ENCODE data around the gene GALNT18.

Gene GALNT18

DNA sequence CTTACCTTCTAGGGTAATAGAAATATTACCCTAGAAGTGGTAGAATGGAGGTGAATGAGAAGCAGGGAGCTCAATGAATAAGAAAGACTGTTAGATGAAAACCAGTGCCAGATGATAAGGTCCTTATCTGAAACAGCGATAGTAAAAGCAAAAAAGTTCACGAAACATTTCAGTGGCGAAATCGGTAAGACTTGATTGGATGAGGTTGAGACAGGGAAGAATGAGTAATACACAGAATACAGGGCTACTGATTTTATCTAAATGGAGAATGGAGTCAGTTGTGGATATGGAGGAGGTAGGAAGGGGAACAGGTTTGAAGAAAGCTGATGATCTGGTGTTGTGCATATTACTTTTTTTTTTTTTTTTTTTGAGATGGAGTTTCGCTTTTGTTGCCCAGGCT is 96.5 kb downstream of the GALNT18 start:
- no peak for DNase-seq

DNA sequence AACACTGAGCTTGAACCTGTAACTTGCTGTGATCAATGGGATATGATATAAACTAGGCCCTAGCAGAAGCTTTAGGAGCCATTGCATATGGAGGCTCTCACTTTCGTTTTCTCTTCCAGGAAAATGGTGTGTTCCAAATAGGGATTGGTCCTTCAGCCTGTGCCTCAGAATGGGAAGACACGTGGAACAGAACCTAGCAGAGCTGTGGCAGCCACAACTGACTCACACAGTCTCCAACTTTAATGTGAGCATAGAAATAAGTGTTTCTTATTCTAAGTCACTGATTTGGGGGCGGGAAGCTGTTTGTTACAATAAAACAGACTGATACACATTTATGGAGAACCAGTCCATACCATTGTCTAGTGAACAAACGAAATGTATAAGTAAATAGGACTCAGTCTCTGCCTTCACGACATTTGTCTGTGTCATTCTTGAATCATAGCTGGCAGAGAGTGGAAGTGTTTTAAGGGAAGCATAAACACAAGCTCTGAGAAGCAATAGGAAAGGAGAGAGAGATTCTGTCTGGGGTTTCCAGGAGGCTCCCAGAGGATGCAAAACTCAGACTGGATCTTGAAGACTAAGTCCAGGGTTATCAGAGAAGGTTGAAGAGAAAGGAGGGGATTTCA is 97.3 kb downstream of the GALNT18 start:
- no peak for DNase-seq

DNA sequence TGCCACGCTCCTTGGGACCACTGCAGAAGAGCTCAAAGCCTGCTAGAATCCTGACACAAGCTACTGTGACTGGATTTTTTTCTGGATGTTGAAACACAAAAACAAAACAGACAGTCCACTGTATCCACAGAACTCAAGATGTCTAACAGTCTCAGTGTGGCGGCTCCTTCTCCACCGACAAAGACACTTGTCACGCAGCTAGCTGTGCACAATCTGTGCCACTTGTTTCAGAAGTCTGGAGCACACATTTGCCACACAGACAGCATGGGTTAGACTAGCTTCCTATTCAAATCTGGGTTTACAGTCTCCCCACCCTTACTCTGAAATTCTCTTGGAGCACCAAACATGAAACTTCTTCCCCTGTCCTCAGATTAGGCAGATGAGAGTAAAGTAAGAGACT is 99.2 kb downstream of the GALNT18 start:
- no peak for DNase-seq

DNA sequence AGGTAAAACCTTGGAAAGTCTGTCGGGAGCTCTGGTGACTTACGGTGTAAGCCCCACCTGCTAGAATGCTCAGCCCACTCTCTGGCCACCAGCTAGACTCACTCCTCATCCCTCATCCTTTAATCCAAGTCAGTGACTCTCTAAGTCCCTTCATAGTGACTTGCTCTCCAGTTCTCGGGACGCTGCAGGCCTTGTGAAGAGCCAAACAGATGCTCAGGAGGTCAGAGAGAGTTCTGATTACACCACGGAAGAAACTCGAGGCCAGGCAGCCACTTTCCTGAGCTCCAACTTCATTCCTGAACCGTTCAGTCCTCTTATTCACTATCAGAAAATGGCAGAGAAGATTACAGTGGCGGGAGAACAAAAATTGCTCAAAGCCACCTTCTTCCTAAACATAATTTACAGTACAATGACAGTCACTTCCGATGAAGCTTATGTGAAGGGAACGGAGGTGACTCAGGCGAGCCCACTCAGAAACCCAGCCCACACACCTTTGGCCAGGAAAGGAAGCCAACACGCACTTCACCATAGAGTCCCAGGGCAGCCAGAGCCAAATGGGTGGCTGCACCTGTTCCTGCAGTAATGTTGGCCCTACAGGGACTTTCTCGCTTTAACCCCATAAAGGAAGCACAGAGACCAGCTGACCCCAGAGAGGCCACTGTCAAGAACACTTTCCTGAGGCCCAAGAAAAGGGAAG is 100.4 kb downstream of the GALNT18 start:
- DNase-seq: no peak

DNA sequence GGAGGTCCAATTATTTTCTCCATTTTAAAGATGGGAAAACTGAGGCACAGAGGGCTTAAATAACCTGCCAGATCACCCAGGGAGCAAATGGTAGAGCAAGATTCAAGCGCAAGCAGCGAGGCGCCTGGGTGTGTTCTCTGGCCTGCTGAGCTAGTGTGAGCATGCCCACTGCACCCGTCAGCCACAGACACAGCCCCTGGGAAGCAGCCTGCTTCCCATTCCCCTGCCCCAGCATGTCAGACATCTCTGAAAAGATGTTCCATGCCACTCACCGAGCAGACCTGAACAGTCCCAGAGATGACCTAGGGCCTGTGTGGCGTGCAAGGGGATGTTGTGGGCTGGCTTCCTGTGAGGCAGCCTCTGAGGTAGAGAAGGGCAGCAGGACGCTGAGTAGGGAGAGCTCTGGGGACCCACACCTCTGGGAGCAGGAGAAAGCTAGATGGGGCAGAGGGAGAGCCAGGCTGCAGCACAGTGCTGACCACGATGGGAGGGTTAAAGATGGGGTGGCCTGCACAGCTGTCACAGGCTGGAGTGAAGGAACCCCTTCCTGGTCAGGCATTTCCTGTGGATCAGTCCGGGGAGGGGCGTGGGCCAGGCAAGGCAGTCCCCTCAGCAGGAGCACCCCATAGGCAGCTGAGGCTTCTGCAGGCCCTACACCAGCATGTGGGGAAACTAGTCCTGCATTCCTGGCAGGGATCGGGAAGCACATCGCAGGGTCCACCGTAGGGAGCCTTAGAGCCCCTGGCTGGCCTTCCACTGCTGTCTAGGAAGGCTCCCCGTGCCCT is 101.4 kb downstream of the GALNT18 start:
- DNase-seq: no peak

DNA sequence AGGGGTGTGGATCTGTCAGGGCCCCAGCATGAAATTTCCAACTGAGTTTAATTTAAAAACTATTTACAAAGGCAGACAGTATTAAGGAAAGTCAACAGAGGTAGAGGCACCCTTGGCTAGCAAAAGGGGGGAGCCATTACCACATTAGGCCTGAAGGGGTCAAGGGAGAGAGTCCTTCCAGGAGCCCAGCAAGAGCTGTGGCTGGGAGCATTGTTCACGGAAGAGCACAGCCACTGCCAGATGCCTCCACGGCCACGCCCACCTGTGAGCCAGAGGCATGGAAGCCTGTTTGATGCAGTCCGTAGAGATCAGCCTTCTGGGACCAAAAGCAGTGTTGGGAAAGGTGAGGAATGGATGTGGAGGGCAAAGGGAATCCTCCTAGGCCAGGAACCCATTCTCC is 102.6 kb downstream of the GALNT18 start:
- DNase-seq: no peak

DNA sequence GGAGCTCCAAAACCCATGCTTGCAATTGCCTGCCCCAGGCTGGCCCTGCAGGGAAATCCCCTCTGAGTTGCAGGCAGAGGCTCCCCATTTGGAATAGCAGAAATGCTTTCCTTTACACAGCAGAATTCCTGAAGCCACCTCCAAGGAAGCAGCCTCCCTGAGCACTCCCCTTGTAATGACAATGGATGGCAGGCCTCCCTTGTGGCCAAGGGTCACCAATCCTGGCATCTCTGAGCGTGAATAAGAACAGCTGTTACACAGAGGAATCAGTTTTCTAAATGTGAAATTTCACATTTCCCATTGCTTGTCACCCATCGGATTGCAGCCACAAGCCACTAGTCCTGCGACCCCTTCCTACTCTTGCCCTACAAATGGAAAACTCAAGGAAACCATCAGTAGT is 107.6 kb downstream of the GALNT18 start:
- no peak for DNase-seq

DNA sequence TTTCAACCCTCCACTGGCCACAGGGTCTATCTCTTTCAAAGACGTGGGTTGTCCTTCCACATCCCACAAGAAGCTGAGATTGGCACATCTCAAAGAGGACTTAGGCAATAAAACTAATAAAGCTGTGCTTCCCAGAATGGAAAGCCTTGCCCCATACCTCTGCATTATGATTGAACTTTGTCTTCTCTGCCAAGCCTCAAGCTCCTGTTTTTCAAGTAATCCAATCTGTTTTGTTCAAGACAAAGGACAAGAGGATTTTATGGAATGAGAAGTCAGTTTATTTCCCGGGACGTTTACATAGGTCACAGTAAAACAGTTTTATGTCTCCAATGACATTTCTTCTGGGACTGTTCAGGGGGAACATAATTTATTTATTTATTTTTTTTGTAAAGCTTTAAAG is 108.4 kb downstream of the GALNT18 start:
- no peak for DNase-seq

DNA sequence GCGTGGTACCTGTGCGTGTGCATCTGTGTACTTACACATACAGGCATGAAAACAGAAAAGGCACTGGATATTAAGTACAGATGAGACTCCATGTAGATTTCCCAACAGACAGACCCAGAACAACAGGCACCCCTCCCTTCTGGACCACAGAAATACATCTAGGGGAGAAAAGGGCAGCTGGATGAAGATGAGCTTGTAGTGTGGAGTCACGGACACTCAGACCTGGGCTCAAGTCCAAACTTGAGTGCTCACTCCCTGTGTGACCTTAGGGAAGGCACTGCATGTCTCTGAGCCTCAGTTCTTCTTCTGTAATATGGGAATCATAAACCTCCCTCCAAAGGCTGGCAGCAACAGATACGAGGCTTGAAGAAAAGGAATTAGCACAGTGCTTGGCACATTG is 108.9 kb downstream of the GALNT18 start:
- DNase-seq: no peak

DNA sequence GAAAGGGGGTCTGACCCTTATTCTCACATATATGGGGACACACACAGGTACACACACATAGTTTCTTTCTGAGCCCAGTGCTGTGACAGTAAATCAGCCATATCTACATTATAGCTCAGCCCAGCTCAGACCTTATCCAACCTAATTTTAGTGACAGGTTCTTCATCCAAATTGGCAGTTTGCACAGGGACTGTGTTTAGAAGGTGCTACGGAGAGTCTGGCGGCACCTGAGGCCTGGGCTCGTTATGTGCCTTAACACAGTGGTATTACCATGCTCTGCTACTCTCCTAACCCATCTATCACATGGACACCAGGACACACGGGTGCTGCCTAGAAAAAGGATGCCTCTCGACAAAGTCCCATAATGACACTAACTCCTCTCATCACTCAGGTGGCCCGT is 109.3 kb downstream of the GALNT18 start:
- DNase-seq: no peak

DNA sequence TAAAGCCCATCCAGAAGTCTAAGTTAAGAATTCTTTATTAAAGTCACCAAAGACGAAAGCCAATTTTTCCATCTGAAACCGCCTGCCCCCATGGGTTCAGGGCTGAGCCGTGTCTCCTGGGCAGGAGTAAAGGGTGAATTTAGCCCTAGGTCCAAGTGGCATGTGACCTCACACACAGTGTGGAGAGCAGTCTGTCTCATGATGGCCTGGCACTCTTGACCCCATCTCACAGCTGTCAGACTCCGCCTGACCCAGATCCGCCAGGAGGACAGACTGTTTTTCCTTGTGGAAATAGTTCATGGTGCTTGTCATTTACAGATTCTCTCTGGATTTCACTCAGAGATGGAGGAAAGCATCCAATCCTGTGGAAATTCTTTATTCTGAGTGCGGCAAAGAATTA is 109.7 kb downstream of the GALNT18 start:
- DNase-seq: no peak

DNA sequence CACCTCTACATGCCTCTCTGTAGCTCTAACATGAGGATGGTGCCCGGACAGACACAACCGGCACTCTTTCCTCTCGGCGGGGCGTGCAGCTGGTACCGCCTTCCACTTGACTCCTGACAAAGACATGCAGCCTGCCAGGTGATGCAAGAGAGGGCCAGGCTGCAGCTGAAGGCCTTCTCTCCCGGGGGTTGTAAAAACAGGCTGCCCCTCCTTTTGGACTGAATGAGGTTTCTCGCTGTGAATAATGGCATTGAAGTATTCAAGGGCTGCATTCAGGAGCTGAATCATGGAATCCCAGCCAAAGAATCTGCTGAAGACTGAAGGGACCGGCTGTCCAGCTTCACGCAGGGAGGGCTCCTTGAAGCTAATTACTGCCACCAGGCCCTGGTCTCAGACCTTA is 110.9 kb downstream of the GALNT18 start:
- no peak for DNase-seq

DNA sequence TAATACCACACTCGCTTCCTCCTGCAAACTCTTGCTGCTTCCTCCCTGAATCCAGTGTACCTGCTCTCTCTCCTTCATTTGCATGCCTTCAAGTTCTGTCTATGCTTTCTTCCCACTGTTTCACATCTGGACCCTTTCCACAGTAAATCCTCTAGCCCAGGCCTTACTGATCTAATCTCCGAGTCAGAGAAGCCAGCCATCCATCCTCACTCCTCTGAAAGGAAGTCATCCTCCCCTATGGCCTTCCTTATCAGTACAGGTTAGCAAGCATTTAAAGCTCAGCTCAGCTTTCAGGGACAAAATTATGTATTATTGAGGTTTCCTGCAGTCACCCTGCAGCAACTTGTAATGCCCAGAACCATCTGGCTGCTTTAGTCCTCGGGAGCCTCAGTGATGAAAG is 116.1 kb downstream of the GALNT18 start:
- no peak for DNase-seq

DNA sequence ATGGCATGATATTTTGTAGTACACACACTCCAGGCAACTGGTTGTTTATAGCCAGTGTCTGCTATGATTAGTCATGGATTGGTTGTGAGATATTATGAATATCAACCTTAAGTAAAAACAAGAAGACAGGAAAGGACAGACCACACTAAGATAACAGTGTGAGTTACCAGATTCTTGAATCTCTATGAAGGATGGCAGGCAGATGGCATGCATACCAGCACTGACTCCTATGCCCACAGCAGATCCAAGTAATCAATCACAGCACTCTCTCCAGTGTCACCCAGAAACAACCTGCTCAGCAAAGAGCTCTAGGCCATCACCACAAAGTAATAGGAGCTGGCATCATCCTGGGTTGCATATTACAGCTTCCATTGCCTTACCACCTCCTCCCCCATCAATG is 116.6 kb downstream of the GALNT18 start:
- no peak for DNase-seq

DNA sequence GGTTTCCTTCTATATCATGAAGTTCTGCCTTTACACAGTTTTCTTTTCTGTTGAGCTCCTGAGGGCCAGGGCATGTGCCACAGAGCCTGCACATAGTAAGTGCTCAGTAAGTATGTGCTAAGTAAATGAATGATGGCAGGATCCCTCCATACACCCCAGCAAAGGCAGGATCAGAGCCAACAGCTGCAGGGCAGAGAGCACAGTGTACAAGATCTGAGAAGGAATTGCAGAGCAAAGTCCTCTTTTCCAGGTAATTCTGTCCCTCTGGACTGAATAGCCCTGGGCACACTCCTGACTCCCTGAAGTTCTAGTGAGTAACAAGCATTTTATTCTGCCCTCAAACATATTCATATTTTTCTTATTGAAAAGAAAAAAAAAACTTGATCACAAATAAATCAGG is 117.7 kb downstream of the GALNT18 start:
- no peak for DNase-seq

DNA sequence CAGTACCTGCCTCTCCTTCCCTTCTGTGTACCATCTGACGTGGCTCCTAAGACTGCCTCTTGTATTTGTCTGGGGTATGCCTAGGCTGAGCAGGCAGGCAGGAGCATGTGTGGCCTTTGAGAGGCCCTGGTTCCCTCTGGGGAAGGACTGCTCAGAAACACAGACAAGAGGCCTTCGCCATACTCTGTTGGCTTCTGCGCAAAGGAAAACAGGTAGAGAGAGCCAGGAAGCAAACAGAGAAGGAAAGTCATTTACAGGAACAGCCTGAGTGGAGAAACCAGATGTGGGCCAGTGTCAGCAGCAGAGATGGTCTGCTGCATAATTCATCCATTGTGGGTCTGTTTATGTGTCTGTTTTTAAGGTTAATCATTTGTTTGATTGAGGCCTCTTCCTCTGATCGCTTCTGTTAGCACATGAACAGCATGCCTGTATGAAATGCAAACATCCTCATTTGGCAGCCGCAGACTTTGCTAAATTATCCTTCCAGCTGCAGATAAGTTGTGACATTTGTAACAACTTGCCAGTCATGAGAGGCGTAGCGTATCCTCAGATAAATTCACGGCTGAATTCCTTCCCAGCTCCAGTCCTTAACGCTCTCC is 119.4 kb downstream of the GALNT18 start:
- no peak for DNase-seq

DNA sequence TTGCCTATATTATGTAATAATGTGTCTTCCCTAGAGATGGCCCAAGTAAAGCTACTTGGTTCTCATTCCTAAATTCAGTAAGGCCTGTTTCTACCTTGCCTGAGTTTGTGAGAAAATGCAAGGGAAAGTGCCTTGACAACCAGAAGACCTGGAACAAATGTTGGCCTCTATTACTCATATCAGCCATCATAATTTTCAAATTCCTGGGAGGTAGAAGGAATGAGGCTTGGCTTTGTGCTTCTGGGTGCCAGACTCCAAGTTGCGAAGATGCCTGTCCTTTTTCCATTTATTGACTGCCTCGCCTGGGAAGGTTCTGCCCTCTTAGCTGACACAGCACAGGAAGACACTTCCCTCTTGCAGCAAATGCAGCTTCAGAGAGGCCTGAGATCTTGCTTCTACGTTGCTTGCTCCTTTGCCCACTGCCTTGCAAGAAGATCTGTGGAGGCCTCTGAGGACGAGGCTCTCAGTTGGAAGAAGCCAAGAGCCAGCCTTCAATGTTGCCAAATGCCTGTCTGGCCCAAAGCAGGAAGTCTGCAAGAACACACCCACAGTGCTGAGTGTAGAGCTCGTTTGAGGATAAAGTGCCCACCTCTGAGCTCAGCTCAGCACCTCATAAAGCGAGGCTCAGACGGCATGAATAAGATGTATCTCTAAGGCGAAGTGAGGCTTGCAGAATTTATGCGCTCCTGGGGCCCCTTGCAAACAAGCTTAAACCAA is 120.1 kb downstream of the GALNT18 start:
- DNase-seq: no peak

DNA sequence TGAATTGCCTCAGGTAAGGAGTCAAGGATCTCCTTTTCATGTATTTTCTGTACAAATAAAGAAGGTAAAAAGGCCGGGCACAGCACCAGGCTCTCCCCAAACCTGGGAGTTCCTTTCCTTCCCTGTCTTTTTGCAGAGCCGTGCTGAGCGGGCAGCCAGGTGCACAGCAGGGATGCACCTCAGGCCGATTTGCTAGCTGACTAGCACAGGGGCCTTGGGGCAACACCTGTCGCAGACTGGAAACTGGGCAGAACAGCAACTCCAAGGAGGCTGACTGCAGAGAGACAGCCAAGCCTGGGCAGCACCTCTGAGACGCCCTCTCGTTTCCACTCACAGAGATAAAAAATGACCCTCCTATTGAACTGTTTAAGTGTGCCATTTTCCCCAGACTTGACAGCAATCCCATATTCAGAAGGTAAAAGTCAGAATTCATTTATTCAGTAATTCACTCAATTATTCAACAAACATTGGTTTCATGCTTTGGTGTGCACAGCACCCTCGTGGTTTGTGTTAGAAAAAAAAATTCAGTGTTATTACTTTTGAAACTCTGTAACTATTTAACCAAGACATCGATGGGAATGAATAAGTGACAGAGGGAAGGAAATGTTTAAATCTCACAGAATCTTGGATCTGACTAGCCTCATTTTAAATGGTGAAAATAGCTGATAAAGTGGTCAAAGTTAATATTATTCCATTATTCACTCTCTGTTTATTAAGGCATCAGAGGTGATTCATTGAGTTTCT is 120.9 kb downstream of the GALNT18 start:
- no peak for DNase-seq

DNA sequence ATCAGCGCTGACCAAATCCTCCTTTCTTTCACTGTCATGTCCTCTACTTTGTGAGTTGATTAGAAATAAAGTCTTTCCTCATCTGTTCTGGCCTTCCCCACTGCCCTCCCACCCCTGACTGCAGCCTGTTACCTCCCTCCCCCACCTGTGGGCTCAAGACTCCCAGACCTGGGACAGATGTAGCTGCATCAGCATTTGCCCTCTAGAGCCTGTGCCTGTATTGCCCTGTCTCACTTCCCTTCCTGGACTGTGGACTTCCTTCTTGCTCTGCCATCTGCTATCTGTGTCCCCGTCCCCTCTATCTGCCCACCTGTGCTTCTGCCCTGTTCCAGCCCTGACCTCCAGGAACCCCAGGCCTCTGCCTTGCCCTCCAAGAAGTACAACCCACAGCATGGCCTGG is 122.5 kb downstream of the GALNT18 start:
- DNase-seq: no peak

DNA sequence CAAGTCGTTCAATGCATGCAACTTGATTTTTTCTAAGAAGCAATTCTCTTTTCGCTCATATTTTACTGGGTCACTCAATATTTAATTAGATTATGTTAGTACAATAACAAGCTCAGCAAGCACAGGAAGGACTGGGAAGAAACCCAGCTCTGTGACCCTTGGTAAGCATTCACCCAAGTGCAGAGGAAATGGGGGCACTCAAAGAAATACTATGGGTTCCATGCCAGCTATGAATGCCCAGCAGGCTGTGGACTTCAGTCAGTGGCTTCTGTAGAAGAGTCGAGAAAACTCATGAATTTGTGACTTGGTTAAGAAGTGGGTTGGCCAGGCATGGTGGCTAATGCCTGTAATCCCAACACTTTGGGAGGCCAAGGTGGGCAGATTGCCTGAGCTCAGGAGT is 123.6 kb downstream of the GALNT18 start:
- DNase-seq: no peak

DNA sequence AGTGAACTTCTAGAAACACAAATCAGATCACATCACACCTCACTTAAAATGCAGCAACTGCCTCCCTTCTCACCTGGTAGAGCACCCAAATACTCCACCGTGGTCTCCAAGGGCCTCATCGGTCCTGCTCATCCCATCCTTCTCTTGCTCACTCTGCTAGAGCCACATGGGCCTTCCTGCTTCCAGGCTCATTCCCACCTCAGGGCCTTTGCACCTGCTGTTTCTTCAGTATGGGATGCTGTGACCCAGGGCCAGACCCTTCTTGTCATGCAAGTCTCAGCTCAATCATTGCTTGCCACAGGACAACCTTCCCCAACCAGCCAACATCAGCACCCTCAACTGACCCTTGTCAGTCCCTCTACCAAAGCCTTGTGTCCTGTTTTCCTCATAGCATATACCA is 124.9 kb downstream of the GALNT18 start:
- DNase-seq: no peak

DNA sequence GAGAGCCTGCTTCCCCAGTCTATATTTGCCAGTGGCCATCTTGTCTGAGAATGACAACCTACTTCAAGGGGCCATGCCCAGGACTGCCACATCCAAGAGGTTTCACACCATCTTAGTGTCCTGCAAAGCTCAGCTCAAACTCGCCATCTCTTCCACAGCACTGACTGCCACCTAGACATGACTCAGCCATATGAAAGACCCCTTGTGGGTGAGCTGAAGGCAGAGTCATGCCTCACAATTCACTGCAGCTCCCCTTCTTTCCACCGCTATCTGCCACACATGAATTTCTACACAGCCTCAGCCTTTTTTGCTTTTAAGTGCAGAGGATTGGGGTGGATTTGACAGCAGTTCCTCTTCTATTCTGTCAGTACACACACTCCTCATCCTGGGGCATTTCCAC is 127.5 kb downstream of the GALNT18 start:
- DNase-seq: no peak

DNA sequence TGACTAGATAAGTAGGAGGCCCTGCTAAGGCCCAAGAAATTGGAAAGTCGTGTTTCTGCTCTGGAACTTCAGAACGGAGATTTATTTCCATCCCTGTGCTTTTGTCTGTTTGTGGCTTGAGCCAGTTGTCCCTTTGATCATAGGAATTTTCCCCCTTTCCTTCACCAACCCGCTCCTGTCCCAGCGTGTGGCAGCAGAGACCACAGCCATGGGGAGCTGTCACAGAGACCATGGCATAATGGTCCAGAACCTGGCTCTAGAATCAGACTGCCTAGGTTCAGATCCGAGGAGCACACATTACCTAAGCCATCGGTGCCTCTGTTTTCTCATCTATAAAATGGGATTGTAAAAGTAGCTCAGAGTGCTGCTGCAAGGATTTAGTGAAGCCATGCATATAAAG is 128.1 kb downstream of the GALNT18 start:
- DNase-seq: no peak
